Endothelial cell of umbilical vein (primary cell): ENCODE measurements around the gene CTIF. TPM values are rescaled to one million over a fixed set of nuclear protein-coding genes. Genes with fewer than 3 reads are reported as not detected.

ENCODE experiments used
- BruUV-seq: library from RNA; stranded (reverse); fragments of 400-500 nt; replicated peaks from 2 replicates; lab custom pipeline; 2021; lab: Mats Ljungman, UMichigan
- CTCF ChIA-PET: fragments of 300-600, 350-600 bp; sonication (Branson Sonifier 250); formaldehyde crosslinking; loops from one replicate; lab custom pipeline; 2021; ENCODE audit warnings: antibody characterized with exemption, inconsistent platforms; lab: Charles Lee
- POLR2A ChIA-PET: fragments of 300-600, 350-600 bp; sonication (Branson Sonifier 250); formaldehyde crosslinking; loops from one replicate; lab custom pipeline; 2021; ENCODE audit warnings: antibody characterized with exemption, inconsistent platforms; lab: Charles Lee
- DNase-seq: peaks from one replicate; pipeline ENCODE4 v3.0.0-alpha.2; 2011; ENCODE audit warnings: low read depth, low spot score
- FAIRE-seq: peaks from 2 replicates; lab custom pipeline; 2011; peaks lifted over from hg19 to GRCh38; lab: Jason Lieb, UNC
- H2AFZ ChIP-seq: 2 replicates; pipeline ENCODE4 v1.6.0; 2012; ENCODE audit warnings: low read depth, low read length, control low read depth, inconsistent platforms
- H3K27ac ChIP-seq: 2 replicates; pipeline ENCODE4 v1.5.1; 2011; ENCODE audit warnings: low read depth, mild to moderate bottlenecking, control low read depth, low read length, moderate library complexity; ENCODE audit not compliant: insufficient read depth
- H3K27me3 ChIP-seq, 2 experiments: 2 replicates each; pipeline versions ENCODE4 v1.6.0 to v1.6.1; 2011; ENCODE audit warnings: low read length in 2 of 2, mixed read lengths in 1 of 2; ENCODE audit not compliant: control insufficient read depth in 2 of 2, insufficient read depth in 2 of 2
- H3K36me3 ChIP-seq, 2 experiments: 2 replicates in 1 of 2; 3 replicates in 1 of 2; pipeline ENCODE4 v1.5.1; 2011; ENCODE audit warnings: low read length in 2 of 2, mild to moderate bottlenecking in 1 of 2, moderate library complexity in 1 of 2; ENCODE audit not compliant: control insufficient read depth in 2 of 2, insufficient read depth in 2 of 2; ENCODE audit errors: extremely low read depth in 1 of 2
- H3K4me1 ChIP-seq: 3 replicates; pipeline ENCODE4 v1.5.1; 2011; ENCODE audit warnings: mild to moderate bottlenecking, low read length; ENCODE audit not compliant: control insufficient read depth, insufficient read depth; ENCODE audit errors: extremely low read depth
- H3K4me2 ChIP-seq: 2 replicates; pipeline ENCODE4 v1.6.1; 2011; ENCODE audit warnings: low read length, control low read depth, mixed read lengths; ENCODE audit not compliant: insufficient read depth
- H3K4me3 ChIP-seq, 3 experiments: fragments of 200-600 bp in 1 of 3; sonication (generic), shearing (Covaris generic) in 1 of 3; replicated peaks in 1 of 3; 2 replicates each; pipeline ENCODE4 v1.5.1; 2011 to 2016; ENCODE audit warnings: control low read depth in 3 of 3, low read length in 3 of 3, mild to moderate bottlenecking in 2 of 3, inconsistent platforms in 1 of 3, low read depth in 1 of 3, moderate library complexity in 1 of 3; ENCODE audit not compliant: insufficient read depth in 1 of 3
- H3K79me2 ChIP-seq: 2 replicates; pipeline ENCODE4 v1.6.0; 2012; ENCODE audit warnings: low read length, inconsistent platforms; ENCODE audit not compliant: control insufficient read depth, insufficient read depth
- H3K9ac ChIP-seq: replicated peaks from 2 replicates; pipeline ENCODE3; 2011; ENCODE audit warnings: low read length, control low read depth; ENCODE audit not compliant: insufficient read depth; ENCODE audit errors: extremely low read depth
- H3K9me1 ChIP-seq: replicated peaks from 3 replicates; pipeline ENCODE4 v1.6.0; 2011; ENCODE audit warnings: mild to moderate bottlenecking, low read length; ENCODE audit not compliant: control insufficient read depth, insufficient read depth; ENCODE audit errors: extremely low read depth
- H3K9me3 ChIP-seq: replicated peaks from 2 replicates; pipeline ENCODE4 v1.5.1; 2012; ENCODE audit warnings: low read length, inconsistent platforms; ENCODE audit not compliant: control insufficient read depth, insufficient read depth
- H4K20me1 ChIP-seq: replicated peaks from 2 replicates; pipeline ENCODE3; 2011; ENCODE audit warnings: mild to moderate bottlenecking, low read length; ENCODE audit not compliant: control insufficient read depth, insufficient read depth; ENCODE audit errors: extremely low read depth
- EZH2 ChIP-seq: IDR thresholded peaks from 2 replicates; pipeline ENCODE4 v1.6.1; 2012; ENCODE audit warnings: borderline replicate concordance, low read depth, mild to moderate bottlenecking, moderate library complexity, low read length, inconsistent platforms; ENCODE audit not compliant: severe bottlenecking
- FOS ChIP-seq: IDR thresholded peaks from 2 replicates; pipeline ENCODE4 v1.6.1; 2011; ENCODE audit warnings: mild to moderate bottlenecking, low read length, moderate library complexity, borderline replicate concordance; ENCODE audit not compliant: insufficient read depth
- GATA2 ChIP-seq: IDR thresholded peaks from 2 replicates; pipeline ENCODE4 v1.7.0; 2011; ENCODE audit warnings: low read depth, mild to moderate bottlenecking, moderate library complexity, mixed read lengths, low read length; ENCODE audit not compliant: insufficient read length, insufficient read depth
- JUN ChIP-seq: IDR thresholded peaks from 2 replicates; pipeline ENCODE4 v1.6.1; 2011; ENCODE audit warnings: borderline replicate concordance, low read depth; ENCODE audit not compliant: insufficient read length, insufficient read depth
- MYC ChIP-seq: IDR thresholded peaks from one replicate; pipeline ENCODE4 v1.6.1; 2011; ENCODE audit warnings: mild to moderate bottlenecking, low read depth, low read length
- POLR2A ChIP-seq: IDR thresholded peaks from 2 replicates; pipeline ENCODE4 v1.6.1; 2012; ENCODE audit warnings: low read depth, mild to moderate bottlenecking, control low read depth, low read length
- POLR2AphosphoS5 ChIP-seq: IDR thresholded peaks from 2 replicates; pipeline ENCODE4 v1.6.1; 2012; ENCODE audit warnings: low read depth, mild to moderate bottlenecking, control low read depth, low read length, moderate library complexity; ENCODE audit not compliant: insufficient read depth
- dilution Hi-C: fragments of 300-500 bp; cut with MboI; formaldehyde crosslinking; loops from one replicate; pipeline ENCODE4 v1.15.0; 2019; ENCODE audit warnings: low sequenced_read_pairs; ENCODE audit not compliant: extremely low pct_ligation_motif_present
- intact Hi-C: fragments of 100-400 bp; cut with micrococcal nuclease; formaldehyde crosslinking; loops from one replicate; pipeline ENCODE4 v1.10.0; 2022
- polyA plus RNA-seq, 4 experiments: library from polyadenylated mRNA; depleted of rRNA in 3 of 4; stranded (reverse) in 3 of 4; unstranded in 1 of 4; fragments of >200 nt; gene quantifications; 2 replicates each; pipeline versions ENCODE4 v1.2.1 to v1.2.3, GENCODE V29; 2011 to 2012; ENCODE audit warnings: missing spikeins in 1 of 4
- total RNA-seq: library from RNA; stranded (reverse); gene quantifications from 2 replicates; pipeline ENCODE4 v1.2.3, GENCODE V29; 2021
- TF ChIP-seq, protein P1 (sequence below): IDR thresholded peaks from 2 replicates; pipeline ENCODE4 v1.6.1; 2011; ENCODE audit not compliant: insufficient read depth, insufficient read length
- TF ChIP-seq, protein P2 (sequence below), 2 donors: IDR thresholded peaks; 1 replicate in 1 of 2; 2 replicates in 1 of 2; pipeline ENCODE4 v1.5.1; 2011; ENCODE audit warnings: low read length in 2 of 2, mild to moderate bottlenecking in 2 of 2, moderate library complexity in 2 of 2, control low read depth in 1 of 2, inconsistent platforms in 1 of 2, low read depth in 1 of 2; ENCODE audit not compliant: insufficient read depth in 1 of 2; ENCODE audit errors: extremely low read depth in 1 of 2

Gene CTIF
- total and polyA plus RNA-seq, 2 donors (not counting 3 experiments of a cell fraction or from before 2014, with no cell fraction given) = 20.9 to 57.7 TPM

DNA sequence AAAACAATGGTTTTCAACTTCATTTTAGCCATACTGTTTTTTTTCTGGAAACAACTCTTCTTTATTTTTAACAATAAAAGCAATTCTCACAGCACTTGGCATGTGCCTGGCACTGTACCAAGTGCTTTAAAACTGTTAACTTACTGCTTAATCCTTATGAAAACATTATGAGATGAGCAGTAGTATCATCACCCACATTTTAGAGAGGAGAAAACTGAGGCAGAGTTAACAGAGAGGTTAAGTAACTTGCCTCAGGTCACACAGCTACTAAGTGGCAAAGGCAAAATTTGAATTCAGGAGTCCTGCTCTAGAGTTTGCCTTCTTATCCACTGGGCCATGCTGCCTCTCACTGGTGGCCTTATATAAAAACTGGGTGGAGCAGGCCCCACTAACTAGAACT is 23.2 kb downstream of the CTIF start:
- peaks cover 39% of the 10 kb centered on the region for H3K4me1 ChIP-seq
- peaks cover 20% of the 10 kb centered on the region for H3K79me2 ChIP-seq
- POLR2A ChIA-PET = no interaction called here
- no peaks in the 10 kb centered on the region for H4K20me1 ChIP-seq
- no peak for FAIRE-seq
- H3K9ac ChIP-seq = no peak overlapping the region
- peak overlapping the region; percentile 39 for H3K27ac ChIP-seq
- DNase-seq = peak; percentile 22
- dilution Hi-C loops = no loop called here
- H2AFZ ChIP-seq = no peak overlapping the region
- no peak overlapping the region for H3K4me3 ChIP-seq
- peaks cover 0 to 3% of the 10 kb centered on the region in 2 experiments for H3K36me3 ChIP-seq
- no TSS peak for BruUV-seq
- no peak overlapping the region for H3K4me2 ChIP-seq
- H3K27me3 ChIP-seq = no peaks in the 10 kb centered on the region
- no peaks in the 10 kb centered on the region for H3K9me3 ChIP-seq
- H3K9me1 ChIP-seq = no peaks in the 10 kb centered on the region
- TF ChIP-seq EZH2 = no peak
- no peak for TF ChIP-seq FOS
- TF ChIP-seq POLR2AphosphoS5 = no peak
- no peak for TF ChIP-seq JUN
- TF ChIP-seq, protein P1, sequence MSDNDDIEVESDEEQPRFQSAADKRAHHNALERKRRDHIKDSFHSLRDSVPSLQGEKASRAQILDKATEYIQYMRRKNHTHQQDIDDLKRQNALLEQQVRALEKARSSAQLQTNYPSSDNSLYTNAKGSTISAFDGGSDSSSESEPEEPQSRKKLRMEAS = no peak
- no peak for TF ChIP-seq MYC
- no peak for TF ChIP-seq GATA2
- TF ChIP-seq, protein P2, sequence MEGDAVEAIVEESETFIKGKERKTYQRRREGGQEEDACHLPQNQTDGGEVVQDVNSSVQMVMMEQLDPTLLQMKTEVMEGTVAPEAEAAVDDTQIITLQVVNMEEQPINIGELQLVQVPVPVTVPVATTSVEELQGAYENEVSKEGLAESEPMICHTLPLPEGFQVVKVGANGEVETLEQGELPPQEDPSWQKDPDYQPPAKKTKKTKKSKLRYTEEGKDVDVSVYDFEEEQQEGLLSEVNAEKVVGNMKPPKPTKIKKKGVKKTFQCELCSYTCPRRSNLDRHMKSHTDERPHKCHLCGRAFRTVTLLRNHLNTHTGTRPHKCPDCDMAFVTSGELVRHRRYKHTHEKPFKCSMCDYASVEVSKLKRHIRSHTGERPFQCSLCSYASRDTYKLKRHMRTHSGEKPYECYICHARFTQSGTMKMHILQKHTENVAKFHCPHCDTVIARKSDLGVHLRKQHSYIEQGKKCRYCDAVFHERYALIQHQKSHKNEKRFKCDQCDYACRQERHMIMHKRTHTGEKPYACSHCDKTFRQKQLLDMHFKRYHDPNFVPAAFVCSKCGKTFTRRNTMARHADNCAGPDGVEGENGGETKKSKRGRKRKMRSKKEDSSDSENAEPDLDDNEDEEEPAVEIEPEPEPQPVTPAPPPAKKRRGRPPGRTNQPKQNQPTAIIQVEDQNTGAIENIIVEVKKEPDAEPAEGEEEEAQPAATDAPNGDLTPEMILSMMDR (IDR thresholded peaks at IDR 0.05; ENCODE audit: extremely low read depth in 1 of 2, insufficient read depth in 1 of 2, low read depth in 1 of 2, low read length in 2 of 2) = no peak
- TF ChIP-seq POLR2A = no peak
- intact Hi-C loops = loop anchor here (2.0 kb wide), 1 partner anchor 85 kb away; no protein-coding TSS in a partner anchor
- CTCF ChIA-PET = interaction anchor here (1.1 kb wide), 1 partner anchor 87 kb away, joined by 5 read pairs; no protein-coding TSS in a partner anchor
